ENCODE results near the gene MRPL55.

MRPL55 gene

GRCh38 chr1:228155596-228156514 is 46.8 kb upstream of the MRPL55 start:
- H3K9me3 ChIP-seq, result no peaks in the 10 kb centered on the region
- no peaks in the 10 kb centered on the region for H3K4me1 ChIP-seq (ENCODE audit: control insufficient read depth in 1 of 2, insufficient read depth in 1 of 2, low read depth in 1 of 2, low read length in 1 of 2)
- no peak overlapping the region for H3K4me3 ChIP-seq (ENCODE audit: low read depth in 1 of 2, low read length in 1 of 2)
- peaks cover 20% of the 10 kb centered on the region for H3K27me3 ChIP-seq
- H3K27ac ChIP-seq, result no peak overlapping the region
- H3K36me3 ChIP-seq, result no peaks in the 10 kb centered on the region
- no peak for TF ChIP-seq CTCF (IDR thresholded peaks at IDR 0.05)

- no peak for TF ChIP-seq CTCF (IDR thresholded peaks at IDR 0.05)
- Histone ChIP-seq H3K27me3 (peaks cover 15% of the 10 kb centered on the region), H3K36me3 (peaks cover 3% of the 10 kb centered on the region), H3K4me1 (ENCODE audit: control insufficient read depth in 1 of 2, insufficient read depth in 1 of 2, low read depth in 1 of 2, low read length in 1 of 2) (no peaks in the 10 kb centered on the region), H3K4me3 (ENCODE audit: low read depth in 1 of 2, low read length in 1 of 2) (no peak overlapping the region), H3K9me3 (no peaks in the 10 kb centered on the region), H3K27ac (no peak overlapping the region)
Observed at GRCh38 chr1:228154670-228155571, 45.8 kb upstream of the MRPL55 start.

DNA sequence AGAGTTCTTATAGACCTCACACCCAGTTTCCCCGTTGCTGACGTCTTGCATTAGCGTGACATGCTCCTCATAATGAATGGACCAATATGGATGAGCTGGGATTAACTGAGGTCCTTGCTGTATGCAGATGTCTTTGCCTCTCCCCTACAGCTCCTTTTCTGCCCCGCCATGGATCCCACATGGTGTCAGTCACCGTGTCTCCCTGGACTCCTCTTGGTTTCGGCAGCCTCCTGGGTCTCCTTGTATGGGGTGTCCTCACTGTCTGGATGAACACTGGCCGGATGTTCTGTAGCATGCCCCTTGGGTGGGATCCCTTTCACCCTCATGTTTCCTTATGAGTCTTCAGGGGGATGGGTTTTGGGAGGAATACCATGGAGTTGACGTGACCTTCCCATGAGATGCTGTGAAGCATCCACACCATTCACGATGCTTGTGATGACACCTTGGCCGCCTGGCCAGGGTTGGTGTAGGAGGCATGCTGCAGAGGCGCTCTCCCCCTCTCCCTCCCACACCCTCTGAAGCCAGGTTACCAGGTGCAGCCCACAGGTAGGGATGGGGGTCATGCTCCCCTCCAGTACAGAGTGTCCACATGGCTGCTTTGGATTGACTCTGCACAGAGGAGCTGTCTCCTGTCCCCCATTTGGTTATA is 45.0 kb upstream of the MRPL55 start:
- H3K27me3 ChIP-seq, result peaks cover 15% of the 10 kb centered on the region
- TF ChIP-seq CTCF (IDR thresholded peaks at IDR 0.05), result no peak
- H3K4me1 ChIP-seq (ENCODE audit: control insufficient read depth in 1 of 2, insufficient read depth in 1 of 2, low read depth in 1 of 2, low read length in 1 of 2), result no peaks in the 10 kb centered on the region
- no peaks in the 10 kb centered on the region for H3K9me3 ChIP-seq
- no peak overlapping the region for H3K27ac ChIP-seq
- peaks cover 11% of the 10 kb centered on the region for H3K36me3 ChIP-seq
- no peak overlapping the region for H3K4me3 ChIP-seq (ENCODE audit: low read depth in 1 of 2, low read length in 1 of 2)

GRCh38 chr1:228152918-228153258 is 43.8 kb upstream of the MRPL55 start:
- Histone ChIP-seq H3K4me1 (ENCODE audit: control insufficient read depth in 1 of 2, insufficient read depth in 1 of 2, low read depth in 1 of 2, low read length in 1 of 2) (no peaks in the 10 kb centered on the region), H3K9me3 (no peaks in the 10 kb centered on the region), H3K27ac (no peak overlapping the region), H3K36me3 (peaks cover 23% of the 10 kb centered on the region), H3K4me3 (ENCODE audit: low read depth in 1 of 2, low read length in 1 of 2) (no peak overlapping the region), H3K27me3 (peaks cover 15% of the 10 kb centered on the region)
- TF ChIP-seq CTCF (IDR thresholded peaks at IDR 0.05), result no peak

DNA sequence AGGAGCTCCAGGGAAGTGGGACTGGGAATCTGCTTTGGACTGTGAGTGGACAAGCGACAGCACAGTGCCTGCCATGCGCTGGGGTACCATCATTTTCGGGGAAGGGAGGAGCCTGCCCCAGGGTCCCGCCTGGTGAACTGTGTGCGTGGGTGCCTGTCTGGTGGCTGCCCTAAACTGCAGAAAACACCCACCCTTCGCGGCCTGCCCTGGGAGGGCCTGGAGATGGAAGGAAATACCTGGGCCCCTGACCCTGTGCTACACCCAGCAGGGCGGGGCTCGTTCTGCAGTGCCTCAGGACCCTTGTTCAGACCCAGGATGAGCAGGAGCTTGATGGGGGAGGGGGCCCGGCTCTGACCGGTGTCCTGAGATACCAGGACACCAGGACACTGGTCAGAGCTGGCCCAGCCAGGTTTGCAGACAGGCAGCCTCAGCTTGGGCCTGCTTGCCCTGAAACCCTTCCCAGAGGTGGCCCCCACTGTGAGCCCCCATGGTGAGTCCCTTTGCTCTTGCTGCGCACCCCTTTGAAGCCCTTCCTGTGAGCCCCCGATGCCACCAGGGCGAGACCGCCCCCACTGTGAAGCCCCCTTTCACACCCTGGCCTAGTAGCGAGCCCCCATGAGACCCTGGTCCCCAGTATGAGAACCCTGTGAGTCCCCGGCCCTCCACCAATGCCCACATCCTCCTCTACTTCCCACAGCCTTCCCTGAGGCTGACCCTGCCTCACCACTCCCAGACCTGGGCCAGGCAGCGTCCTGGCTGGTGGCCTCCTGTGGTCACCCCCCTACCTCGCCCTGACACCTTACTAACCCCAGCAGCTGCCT is 43.2 kb upstream of the MRPL55 start:
- TF ChIP-seq CTCF (IDR thresholded peaks at IDR 0.05), result no peak
- no peaks in the 10 kb centered on the region for H3K9me3 ChIP-seq
- no peaks in the 10 kb centered on the region for H3K4me1 ChIP-seq (ENCODE audit: control insufficient read depth in 1 of 2, insufficient read depth in 1 of 2, low read depth in 1 of 2, low read length in 1 of 2)

More for the DNA sequence above, 43.2 kb upstream of the MRPL55 start:
- H3K36me3 ChIP-seq, result peaks cover 29% of the 10 kb centered on the region
- H3K4me3 ChIP-seq (ENCODE audit: low read depth in 1 of 2, low read length in 1 of 2), result no peak overlapping the region
- peaks cover 11% of the 10 kb centered on the region for H3K27me3 ChIP-seq
- H3K27ac ChIP-seq, result no peak overlapping the region

Measured in neutrophil (primary cell).